ENCODE results near the gene DAGLA. TPM values are rescaled to one million over a fixed set of nuclear protein-coding genes. Genes with fewer than 3 reads are reported as not detected.
"Not testable (repeated sequence)": the region's sequence is repeated elsewhere in the genome, so short reads cannot be mapped to it uniquely, and the experiment has no call there.

DAGLA gene
- total RNA-seq, 6 experiments from 2014 or later, result 2.4 to 4.2 (median 3.3) TPM

DNA sequence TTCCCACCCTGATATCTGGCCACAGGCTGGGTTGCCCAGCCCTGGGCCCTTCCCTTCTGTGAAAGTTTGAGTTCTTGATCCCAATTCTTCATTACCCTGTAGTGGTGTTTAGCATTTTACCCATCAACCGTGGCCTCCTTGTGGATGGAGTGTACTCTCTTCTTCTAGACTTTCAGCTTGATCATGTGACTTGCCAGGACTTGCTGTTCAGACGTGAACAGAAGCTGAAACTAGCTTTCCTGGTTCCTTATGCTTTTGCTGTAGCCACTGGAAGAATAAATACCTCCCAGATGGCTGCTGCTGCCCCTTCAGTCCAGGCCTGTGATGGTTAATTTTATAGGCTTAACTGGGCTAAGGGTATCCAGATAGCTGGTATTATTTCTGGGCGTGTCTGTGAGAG, 32.7 kb upstream of the DAGLA start:
- Mint-ChIP-seq H3K27me3 (ENCODE audit: insufficient read depth) (peaks cover 20% of the 10 kb centered on the region), H3K27ac (no peak overlapping the region), H3K4me1 (ENCODE audit: low read depth) (peaks cover 8% of the 10 kb centered on the region; the same call in 1 of the 2 replicates), H3K9me3 (no peaks in the 10 kb centered on the region), H3K36me3 (ENCODE audit: low read depth) (no peaks in the 10 kb centered on the region), H3K4me3 (no peak overlapping the region)
- TF ChIP-seq, protein P1, sequence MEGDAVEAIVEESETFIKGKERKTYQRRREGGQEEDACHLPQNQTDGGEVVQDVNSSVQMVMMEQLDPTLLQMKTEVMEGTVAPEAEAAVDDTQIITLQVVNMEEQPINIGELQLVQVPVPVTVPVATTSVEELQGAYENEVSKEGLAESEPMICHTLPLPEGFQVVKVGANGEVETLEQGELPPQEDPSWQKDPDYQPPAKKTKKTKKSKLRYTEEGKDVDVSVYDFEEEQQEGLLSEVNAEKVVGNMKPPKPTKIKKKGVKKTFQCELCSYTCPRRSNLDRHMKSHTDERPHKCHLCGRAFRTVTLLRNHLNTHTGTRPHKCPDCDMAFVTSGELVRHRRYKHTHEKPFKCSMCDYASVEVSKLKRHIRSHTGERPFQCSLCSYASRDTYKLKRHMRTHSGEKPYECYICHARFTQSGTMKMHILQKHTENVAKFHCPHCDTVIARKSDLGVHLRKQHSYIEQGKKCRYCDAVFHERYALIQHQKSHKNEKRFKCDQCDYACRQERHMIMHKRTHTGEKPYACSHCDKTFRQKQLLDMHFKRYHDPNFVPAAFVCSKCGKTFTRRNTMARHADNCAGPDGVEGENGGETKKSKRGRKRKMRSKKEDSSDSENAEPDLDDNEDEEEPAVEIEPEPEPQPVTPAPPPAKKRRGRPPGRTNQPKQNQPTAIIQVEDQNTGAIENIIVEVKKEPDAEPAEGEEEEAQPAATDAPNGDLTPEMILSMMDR (IDR thresholded peaks at IDR 0.05), result no peak
- no peak for DNase-seq

DNA sequence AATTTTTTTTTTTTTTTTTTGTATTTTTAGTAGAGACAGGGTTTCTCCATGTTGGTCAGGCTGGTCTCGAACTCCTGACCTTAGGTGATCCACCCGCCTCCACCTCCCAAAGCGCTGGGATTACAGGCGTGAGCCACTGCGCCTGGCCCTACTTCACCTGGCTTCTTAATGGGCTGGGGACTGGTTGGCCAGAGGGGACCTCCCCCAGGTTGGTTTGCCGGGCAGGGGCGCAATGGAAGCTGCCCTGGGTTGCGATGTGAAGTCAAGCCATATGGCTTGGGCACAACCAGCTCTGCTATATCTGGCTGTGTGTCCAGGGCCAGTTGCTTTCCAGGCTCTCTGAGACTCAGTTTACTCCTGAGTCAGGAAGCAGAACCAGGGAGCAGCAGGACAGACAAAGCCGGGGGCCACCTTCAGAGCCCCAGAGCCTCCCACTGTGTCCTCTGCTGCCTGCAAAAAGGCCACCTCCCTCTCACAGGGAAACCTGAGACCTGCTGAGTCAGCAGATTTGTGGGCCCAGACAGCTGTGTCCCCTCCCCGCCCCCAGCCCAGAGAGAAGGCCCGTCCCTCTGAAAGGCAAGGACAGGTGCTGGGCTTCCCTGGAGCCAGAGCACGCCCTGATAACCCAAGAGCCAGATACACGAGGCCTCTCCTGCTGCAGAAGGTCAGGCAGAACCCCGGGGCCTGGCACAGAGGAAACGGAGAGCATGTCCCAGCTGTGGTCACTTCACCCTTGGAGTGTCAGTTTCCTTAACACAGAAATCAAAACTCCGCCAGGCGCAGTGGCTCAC, 29.2 kb upstream of the DAGLA start:
- peaks cover 34% of the 10 kb centered on the region for H3K27me3 Mint-ChIP-seq (ENCODE audit: insufficient read depth)
- DNase-seq, result no peak
- no peak overlapping the region for H3K4me3 Mint-ChIP-seq
- H3K9me3 Mint-ChIP-seq, result no peaks in the 10 kb centered on the region
- TF ChIP-seq, protein P1 (IDR thresholded peaks at IDR 0.05), result no peak
- no peak overlapping the region for H3K27ac Mint-ChIP-seq
- no peaks in the 10 kb centered on the region for H3K36me3 Mint-ChIP-seq (ENCODE audit: low read depth)
- no peaks in the 10 kb centered on the region for H3K4me1 Mint-ChIP-seq (ENCODE audit: low read depth)

GRCh38 chr11:61652135-61652534, 28.1 kb upstream of the DAGLA start:
- peaks cover 39% of the 10 kb centered on the region for H3K27me3 Mint-ChIP-seq (ENCODE audit: insufficient read depth)
- H3K27ac Mint-ChIP-seq, result no peak overlapping the region
- no peaks in the 10 kb centered on the region for H3K36me3 Mint-ChIP-seq (ENCODE audit: low read depth)
- DNase-seq, result no peak
- TF ChIP-seq, protein P1 (IDR thresholded peaks at IDR 0.05), result no peak
- no peaks in the 10 kb centered on the region for H3K4me1 Mint-ChIP-seq (ENCODE audit: low read depth)
- H3K4me3 Mint-ChIP-seq, result no peak overlapping the region
- no peaks in the 10 kb centered on the region for H3K9me3 Mint-ChIP-seq

- Mint-ChIP-seq H3K4me3 (no peak overlapping the region), H3K27ac (no peak overlapping the region), H3K4me1 (ENCODE audit: low read depth) (no peaks in the 10 kb centered on the region), H3K36me3 (ENCODE audit: low read depth) (no peaks in the 10 kb centered on the region), H3K9me3 (no peaks in the 10 kb centered on the region), H3K27me3 (ENCODE audit: insufficient read depth) (peaks cover 37% of the 10 kb centered on the region)
- TF ChIP-seq, protein P1 (IDR thresholded peaks at IDR 0.05), result no peak
- no peak for DNase-seq
Measured at GRCh38 chr11:61654397-61654829, 25.8 kb upstream of the DAGLA start.

DNA sequence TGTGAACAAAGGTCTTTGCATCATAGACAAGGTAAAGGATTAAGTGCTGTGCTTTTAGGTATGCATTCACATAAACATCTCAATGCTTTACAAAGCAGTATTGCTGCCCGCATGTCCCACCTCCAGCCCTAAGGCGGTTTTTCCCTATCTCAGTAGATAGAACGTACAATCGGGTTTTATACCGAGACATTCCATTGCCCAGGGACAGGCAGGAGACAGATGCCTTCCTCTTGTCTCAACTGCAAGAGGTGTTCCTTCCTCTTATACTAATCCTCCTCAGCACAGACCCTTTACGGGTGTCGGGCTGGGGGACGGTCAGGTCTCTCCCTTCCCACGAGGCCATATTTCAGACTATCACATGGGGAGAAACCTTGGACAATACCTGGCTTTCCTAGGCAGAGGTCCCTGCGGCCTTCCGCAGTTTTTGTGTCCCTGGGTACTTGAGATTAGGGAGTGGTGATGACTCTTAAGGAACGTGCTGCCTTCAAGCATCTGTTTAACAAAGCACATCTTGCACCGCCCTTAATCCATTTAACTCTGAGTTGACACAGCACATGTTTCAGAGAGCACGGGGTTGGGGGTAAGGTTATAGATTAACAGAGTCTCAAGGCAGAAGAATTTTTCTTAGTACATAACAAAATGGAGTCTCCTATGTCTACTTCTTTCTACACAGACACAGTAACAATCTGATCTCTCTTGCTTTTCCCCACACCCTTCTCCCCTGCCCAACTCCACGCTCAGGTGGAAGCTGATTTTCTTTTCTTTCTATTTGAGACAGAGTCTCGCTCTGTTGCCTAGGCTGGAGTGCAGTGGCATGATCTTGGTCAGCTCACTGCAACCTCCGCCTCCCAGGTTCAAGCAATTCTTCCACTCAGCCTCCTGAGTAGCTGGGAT, 24.7 kb upstream of the DAGLA start:
- not testable (repeated sequence) for H3K27ac Mint-ChIP-seq; DNase-seq; H3K4me3 Mint-ChIP-seq; H3K9me3 Mint-ChIP-seq; H3K36me3 Mint-ChIP-seq (ENCODE audit: low read depth); H3K4me1 Mint-ChIP-seq (ENCODE audit: low read depth)
- peaks cover 37% of the 10 kb centered on the region for H3K27me3 Mint-ChIP-seq (ENCODE audit: insufficient read depth)
